GM21447 (cell line): Measurements from ENCODE around the gene CANT1.
"Not testable (repeated sequence)": the region's sequence is repeated elsewhere in the genome, so short reads cannot be mapped to it uniquely, and the experiment has no call there.

Source experiments
- ATAC-seq: cut with Tn5 transposase; IDR thresholded peaks from one replicate; pipeline ENCODE4 v1.9.1; 2021; ENCODE audit not compliant: unreplicated experiment

Gene CANT1

DNA sequence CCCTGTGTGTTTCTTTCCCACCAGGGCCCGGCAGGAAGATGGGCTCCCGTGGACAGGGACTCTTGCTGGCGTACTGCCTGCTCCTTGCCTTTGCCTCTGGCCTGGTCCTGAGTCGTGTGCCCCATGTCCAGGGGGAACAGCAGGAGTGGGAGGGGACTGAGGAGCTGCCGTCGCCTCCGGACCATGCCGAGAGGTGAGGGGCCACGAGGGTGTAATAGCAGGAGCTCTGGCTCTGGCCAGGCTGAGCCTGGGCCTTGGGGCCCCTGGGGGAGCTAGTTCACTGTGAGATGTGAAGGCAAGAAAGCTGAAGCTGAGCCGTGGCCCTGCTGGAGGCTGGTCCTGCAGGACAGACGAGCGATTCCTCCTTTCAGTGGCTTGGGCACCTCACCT, 34.4 kb upstream of the CANT1 start:
- ATAC-seq = no peak

- ATAC-seq = no peak
These were observed 33.8 kb upstream of the CANT1 start for GRCh38 chr17:79043191-79043930.

DNA sequence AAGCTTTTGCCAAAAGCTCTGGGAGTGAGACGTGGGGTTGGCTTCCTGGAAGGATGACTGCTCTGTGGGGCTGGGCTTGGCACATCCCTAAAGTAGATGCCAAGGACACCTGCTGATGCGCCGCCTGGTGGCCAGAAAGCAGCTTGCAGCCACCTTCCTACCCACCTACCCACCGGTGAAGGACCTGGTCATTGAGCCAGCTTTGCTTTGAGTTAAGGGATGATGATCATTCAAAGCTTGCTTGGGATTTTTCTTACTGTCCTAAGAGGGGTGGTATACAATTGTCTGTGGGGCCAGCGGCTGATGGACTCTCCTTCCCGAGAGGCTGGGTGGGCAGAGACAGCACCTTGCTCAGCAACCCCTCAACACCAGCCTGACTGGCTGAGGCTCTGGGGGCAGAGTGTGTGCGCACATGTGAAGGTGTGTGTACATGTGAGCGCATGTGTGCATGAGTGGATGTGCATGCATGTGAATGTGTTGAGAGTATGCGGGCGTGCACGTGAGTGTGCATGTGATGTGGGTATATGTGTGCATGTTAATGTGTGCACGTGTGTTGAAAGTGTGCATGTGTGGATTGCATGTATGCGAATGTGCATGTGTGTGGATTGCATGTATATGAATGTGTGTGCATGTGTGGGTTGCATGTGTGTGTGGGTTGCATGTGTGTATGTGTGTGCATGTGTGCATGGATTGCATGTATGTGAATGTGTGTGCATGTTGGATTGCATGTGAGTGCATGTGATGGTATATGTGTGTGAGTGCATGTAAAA, 33.0 kb upstream of the CANT1 start:
- ATAC-seq = no peak

GRCh38 chr17:79041723-79042420, 32.3 kb upstream of the CANT1 start:
- no peak for ATAC-seq

GRCh38 chr17:79041041-79041570, 31.5 kb upstream of the CANT1 start:
- no peak for ATAC-seq

GRCh38 chr17:79039886-79040285, 30.3 kb upstream of the CANT1 start:
- no peak for ATAC-seq

GRCh38 chr17:79039171-79039570, 29.6 kb upstream of the CANT1 start:
- ATAC-seq = no peak

GRCh38 chr17:79038545-79039135, 29.1 kb upstream of the CANT1 start:
- no peak for ATAC-seq

GRCh38 chr17:79036596-79036995, 27.0 kb upstream of the CANT1 start:
- no peak for ATAC-seq

GRCh38 chr17:79036181-79036580, 26.6 kb upstream of the CANT1 start:
- ATAC-seq = no peak

DNA sequence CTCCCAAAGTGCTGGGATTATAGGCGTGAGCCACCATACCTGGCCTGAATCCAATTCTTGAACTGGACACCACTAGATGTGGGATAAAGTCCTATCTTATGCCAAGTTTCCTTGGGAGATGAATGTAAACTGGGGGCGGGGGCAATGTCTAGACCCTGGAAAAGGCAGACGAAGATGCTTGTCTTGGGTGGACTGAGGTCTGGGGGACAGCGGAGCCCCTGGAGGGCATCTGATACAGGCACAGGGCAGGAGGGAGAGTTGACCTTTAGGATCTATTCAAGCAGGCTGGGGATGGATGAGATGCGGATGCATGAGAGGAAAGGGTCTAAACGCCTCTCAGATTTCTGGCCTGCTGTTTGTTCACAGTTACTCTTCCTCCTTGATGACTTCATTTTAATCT, 26.1 kb upstream of the CANT1 start:
- no peak for ATAC-seq

DNA sequence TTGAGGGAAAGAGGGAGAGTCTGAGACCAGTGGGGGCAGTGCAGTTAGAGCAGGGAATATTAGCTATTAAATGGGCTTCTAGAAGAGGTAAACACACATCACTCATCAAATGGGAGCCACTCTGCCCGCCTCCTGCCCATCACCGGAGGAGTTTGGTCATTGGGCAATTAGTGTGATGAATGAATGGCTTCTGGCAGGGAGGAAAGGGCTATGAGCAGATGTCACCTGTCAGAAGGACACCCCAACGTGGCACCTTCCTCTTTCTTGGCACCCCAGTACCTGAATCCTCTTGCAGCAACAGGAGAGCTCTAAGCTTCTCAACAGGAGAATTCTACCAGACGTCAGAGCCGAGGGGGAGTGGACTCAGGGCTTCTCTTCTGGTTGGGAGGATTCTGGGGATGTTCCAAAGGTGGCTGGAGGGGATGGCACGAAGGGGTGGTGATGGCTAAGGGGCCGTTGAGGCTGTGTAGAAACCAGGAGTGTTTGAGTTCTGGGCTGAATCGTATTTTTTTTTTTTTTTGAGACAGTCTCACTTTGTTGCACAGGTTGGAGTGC, 25.4 kb upstream of the CANT1 start:
- no peak for ATAC-seq

GRCh38 chr17:79033741-79034501, 24.4 kb upstream of the CANT1 start:
- no peak for ATAC-seq

GRCh38 chr17:79033046-79033616, 23.6 kb upstream of the CANT1 start:
- ATAC-seq = no peak

DNA sequence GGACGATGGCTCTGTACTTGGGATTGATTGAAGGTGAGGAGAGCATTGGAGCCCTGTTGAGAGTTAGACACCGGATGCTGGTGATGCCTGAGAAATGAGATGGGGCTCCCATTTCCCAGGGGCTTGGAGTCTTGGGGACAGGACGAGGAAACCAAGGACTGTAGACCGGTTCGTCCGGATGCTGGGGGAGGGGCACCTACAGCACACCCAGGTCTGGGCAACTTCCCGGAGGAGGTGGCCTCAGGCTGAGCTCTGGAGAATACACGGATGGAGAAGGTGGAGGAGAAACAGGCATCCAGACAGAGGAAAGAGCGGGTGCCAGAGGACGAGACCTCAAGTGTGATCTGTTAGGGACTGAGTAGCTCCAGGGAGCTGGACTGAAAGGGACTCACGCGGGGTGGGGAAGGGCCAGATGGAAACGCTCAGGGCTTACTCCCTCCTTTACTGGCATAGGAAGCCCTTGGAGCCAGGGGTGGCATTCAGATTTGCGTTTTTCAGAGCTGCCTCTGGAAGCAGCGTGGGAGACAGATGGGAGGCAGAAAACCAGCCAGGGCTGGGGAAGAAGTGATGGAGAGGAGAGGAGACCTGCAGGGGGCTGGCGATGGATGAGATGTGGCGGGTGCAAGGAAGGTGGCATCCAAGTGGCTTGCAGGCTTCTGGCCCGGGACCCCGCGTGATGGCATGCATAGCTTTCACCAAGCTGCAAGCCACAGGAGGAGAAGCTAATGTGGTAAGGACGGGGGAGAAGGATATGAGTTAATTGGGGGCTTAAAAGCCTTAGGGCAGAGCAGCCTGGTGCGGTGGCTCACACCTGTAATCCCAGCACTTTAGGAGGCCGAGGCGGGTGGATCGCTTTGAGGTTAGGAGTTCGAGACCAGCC, 22.7 kb upstream of the CANT1 start:
- no peak for ATAC-seq

DNA sequence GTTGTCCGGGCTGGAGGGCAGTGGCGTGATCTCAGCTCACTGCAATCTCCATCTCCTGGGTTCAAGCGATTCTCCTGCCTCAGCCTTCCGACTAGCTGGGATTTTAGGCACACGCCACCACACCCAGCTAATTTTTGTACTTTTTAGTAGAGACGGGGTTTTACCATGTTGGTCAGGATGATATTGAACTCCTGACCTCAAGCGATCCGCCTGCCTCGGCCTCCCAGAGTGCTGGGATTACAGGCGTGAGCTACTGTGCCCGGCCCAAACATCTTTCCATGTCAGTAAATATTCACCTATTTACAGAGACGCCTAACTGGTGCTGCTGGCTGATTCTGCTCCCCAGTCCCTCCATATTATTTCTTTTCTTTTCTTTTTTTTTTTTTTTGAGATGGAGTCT, 21.1 kb upstream of the CANT1 start:
- ATAC-seq = not testable (repeated sequence)

DNA sequence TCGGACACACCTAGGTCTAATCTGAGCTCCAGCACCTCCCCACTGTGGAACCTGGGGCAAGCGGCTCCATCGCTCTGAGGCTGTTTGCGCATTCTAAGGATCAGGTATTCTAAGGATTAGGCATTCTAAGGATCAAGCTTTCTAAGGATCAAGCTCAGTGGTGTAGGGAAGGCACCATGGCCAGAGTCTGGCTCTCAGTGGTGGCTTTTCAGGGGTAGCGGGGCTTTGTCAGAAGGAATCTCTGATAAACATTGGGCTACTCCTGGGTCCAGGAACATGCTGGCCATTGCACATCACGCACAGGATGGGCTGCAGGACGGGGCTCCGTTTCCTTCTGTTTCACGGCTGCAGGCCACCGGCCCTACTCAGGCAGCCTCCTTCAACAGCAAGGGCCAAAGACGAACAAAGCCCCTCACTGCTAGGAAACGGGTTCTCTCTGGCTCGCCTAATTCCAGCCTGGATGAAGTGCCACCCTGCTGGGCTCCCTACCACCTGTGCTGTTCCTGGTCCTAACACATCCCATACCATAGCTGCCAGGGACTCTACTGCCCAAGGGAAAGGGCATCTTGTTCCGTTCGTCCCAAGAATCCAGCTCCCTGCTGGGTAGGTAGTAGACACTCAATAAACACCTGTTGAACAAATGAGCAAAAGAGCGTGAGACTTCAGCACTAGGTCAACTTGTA, 19.9 kb upstream of the CANT1 start:
- no peak for ATAC-seq
